Measurements from ENCODE around the gene TMEM179B. TPM values are rescaled to one million over a fixed set of nuclear protein-coding genes. Genes with fewer than 3 reads are reported as not detected.
"Not testable (repeated sequence)": the region's sequence is repeated elsewhere in the genome, so short reads cannot be mapped to it uniquely, and the experiment has no call there.

The TMEM179B gene, protein sequence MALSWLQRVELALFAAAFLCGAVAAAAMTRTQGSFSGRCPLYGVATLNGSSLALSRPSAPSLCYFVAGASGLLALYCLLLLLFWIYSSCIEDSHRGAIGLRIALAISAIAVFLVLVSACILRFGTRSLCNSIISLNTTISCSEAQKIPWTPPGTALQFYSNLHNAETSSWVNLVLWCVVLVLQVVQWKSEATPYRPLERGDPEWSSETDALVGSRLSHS
- total RNA-seq (2013), result 63.8 TPM
- polyA plus RNA-seq (100 to 1,000 TPM in 2 of 3 donors, 10 to 100 TPM in 1; 95.8 to 236 (median 220) TPM), polyA minus RNA-seq (34.9 and 70.8 TPM in 2 replicates), total RNA-seq (3.7 to 20.8 (median 16.5) reads per million in 11 experiments)

DNA sequence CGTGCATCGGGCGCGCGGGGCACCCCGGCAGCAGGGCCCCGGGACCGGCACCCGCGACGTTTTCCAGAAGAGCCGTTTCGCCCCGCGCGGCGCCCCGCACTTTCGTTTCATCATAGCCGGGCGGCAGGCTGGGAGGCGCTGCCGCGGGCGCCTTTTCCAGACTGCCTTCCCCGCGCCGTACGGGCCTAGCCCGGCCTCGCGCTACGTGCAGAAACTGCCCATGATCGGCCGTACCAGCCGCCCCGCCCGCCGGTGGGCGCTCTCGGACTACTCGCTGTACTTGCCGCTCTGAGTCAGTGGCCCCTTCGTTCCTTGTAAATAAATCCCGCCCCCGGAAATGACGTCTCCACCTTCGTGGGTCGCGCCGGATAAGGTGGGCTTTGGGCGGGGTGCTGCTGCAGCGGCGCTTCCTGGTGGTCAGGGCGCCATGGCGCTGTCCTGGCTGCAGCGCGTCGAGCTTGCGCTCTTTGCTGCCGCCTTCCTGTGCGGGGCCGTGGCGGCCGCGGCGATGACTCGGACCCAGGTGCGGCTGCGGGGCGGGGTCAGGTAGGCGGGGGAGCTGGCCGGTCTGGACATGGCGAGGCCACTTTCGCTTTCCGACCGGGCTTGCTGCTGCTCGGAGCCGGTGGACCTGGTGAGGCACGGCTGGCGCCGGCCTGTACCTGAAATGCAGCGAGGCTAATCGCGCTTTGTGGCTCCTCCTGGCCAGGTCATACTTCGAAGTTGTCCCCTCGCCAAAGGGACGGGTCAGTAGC, at the start of gene TMEM179B:
TSS of gene TMEM179B (plus strand) at position 398 of the 755 bp plus-strand sequence. CDS start at position 428, 30 bp downstream.
- peak within 1 kb of the TSS; percentile 95 for H3K4me2 ChIP-seq (replicated peaks; ENCODE audit: extremely low read depth, low read length, poor library complexity, severe bottlenecking)
- H3K9ac ChIP-seq (ENCODE audit: insufficient read depth, low read length, poor library complexity, severe bottlenecking), result peak within 1 kb of the TSS; percentile 98
- under 1% methylated on average over 88 of the region's 88 CpGs for WGBS (ENCODE audit: insufficient coverage)
- peak within 1 kb of the TSS; percentile 91 to 93 for H3K4me3 Mint-ChIP-seq
- H3K79me2 ChIP-seq (ENCODE audit: insufficient read depth, low read length), result peaks cover 66% of the 10 kb centered on the region
- H3K36me3 ChIP-seq (replicated peaks in 1 of 2; ENCODE audit: control insufficient read depth in 1 of 2, insufficient read depth in 2 of 2, low read length in 2 of 2), result peaks cover 28 to 32% of the 10 kb centered on the region in 2 donors
- H3K27me3 ChIP-seq (ENCODE audit: control insufficient read depth in 2 of 2, insufficient read depth in 2 of 2, low read length in 2 of 2), result no peaks in the 10 kb centered on the region
- H3K36me3 Mint-ChIP-seq, result peaks cover 25 to 37% of the 10 kb centered on the region in 2 donors
- H3K4me3 ChIP-seq (replicated peaks in 1 of 3; ENCODE audit: low read depth in 2 of 3, low read length in 3 of 3), result peak within 1 kb of the TSS; percentile 77 to 100 (median 84)
- H4K20me1 ChIP-seq (ENCODE audit: insufficient read depth, low read length), result peaks cover 14% of the 10 kb centered on the region
- H3K27ac Mint-ChIP-seq, result peak within 1 kb of the TSS; percentile 92 to 98 (median 96)
- peak within 1 kb of the TSS; percentile 93 for H2AFZ ChIP-seq (ENCODE audit: insufficient read depth, low read depth, low read length, poor library complexity, severe bottlenecking)
- H3K9me3 ChIP-seq (replicated peaks in 1 of 2; ENCODE audit: control insufficient read depth in 1 of 2, insufficient read depth in 1 of 2, low read length in 2 of 2), result no peaks in the 10 kb centered on the region
- peaks cover 46% of the 10 kb centered on the region for H3K4me1 Mint-ChIP-seq
- TF ChIP-seq, protein P1, sequence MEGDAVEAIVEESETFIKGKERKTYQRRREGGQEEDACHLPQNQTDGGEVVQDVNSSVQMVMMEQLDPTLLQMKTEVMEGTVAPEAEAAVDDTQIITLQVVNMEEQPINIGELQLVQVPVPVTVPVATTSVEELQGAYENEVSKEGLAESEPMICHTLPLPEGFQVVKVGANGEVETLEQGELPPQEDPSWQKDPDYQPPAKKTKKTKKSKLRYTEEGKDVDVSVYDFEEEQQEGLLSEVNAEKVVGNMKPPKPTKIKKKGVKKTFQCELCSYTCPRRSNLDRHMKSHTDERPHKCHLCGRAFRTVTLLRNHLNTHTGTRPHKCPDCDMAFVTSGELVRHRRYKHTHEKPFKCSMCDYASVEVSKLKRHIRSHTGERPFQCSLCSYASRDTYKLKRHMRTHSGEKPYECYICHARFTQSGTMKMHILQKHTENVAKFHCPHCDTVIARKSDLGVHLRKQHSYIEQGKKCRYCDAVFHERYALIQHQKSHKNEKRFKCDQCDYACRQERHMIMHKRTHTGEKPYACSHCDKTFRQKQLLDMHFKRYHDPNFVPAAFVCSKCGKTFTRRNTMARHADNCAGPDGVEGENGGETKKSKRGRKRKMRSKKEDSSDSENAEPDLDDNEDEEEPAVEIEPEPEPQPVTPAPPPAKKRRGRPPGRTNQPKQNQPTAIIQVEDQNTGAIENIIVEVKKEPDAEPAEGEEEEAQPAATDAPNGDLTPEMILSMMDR (IDR thresholded peaks at IDR 0.05), result peak; percentile 74
- peak within 1 kb of the TSS; percentile 83 to 98 for H3K27ac ChIP-seq (ENCODE audit: low read depth in 1 of 2, low read length in 2 of 2)
- H3K9me3 Mint-ChIP-seq, result peaks cover 0 to 3% (median 0%) of the 10 kb centered on the region in 7 donors
- intact Hi-C loops (cut with micrococcal nuclease), result loop anchor here (1.0 to 10.0 kb wide), 7 partner anchors 26 to 192 kb away; partner anchors contain the start of genes POLR2G (in 1 of the 2), STX5 (in 1 of the 2), TEX54 (in 1 of the 2) and TUT1 (in 1 of the 2)
- H3K4me1 ChIP-seq (ENCODE audit: control insufficient read depth in 1 of 2, insufficient read depth in 2 of 2, low read length in 2 of 2), result peaks cover 30 to 55% of the 10 kb centered on the region in 2 donors
- no peaks in the 10 kb centered on the region for H3K27me3 Mint-ChIP-seq (ENCODE audit: low read depth in 3 of 3)
- DNase-seq, result peak; percentile 97 to 98 (median 97)

DNA sequence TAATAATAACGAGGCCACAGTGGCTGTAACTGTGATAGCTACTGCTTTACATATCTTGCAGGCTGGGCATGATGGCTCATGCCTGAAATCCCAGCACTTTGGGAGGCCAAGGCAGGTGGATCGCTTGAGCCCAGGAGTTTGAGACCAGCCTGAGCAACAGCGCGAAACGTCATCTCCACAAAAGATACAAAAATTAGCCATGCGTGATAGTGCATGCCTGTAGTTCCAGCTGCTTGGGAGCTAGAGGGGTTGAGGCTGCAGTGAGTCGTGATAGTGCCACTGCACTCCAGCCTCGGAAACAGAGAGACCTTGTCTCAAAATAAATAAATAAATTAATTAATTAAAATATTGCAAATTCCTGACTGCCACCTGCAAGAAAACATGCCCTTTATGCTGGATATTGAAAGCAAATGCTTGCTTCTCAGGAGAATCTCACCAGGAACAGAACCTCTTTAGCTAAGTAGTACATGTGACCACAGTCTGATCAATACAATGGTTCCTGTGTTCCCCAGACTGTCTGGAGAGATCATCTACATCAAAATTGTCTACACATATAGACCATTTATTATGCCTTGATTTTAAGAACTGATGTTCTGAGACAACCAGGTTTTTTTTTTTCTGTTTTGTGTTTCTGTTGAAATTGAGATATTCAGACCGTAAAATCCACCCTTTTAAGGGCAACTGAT, 39.6 kb upstream of the TMEM179B start:
- TF ChIP-seq, protein P1 (IDR thresholded peaks at IDR 0.05), result no peak
- Histone ChIP-seq H3K36me3 (replicated peaks in 1 of 2; ENCODE audit: control insufficient read depth in 1 of 2, insufficient read depth in 2 of 2, low read length in 2 of 2) (peaks cover 9 to 23% of the 10 kb centered on the region in 2 donors), H4K20me1 (ENCODE audit: insufficient read depth, low read length) (no peaks in the 10 kb centered on the region), H3K27ac (ENCODE audit: low read depth in 1 of 2, low read length in 2 of 2) (no peak overlapping the region), H3K27me3 (ENCODE audit: control insufficient read depth in 2 of 2, insufficient read depth in 2 of 2, low read length in 2 of 2) (no peaks in the 10 kb centered on the region), H3K4me2 (replicated peaks; ENCODE audit: extremely low read depth, low read length, poor library complexity, severe bottlenecking) (no peak overlapping the region), H3K9me3 (replicated peaks in 1 of 2; ENCODE audit: control insufficient read depth in 1 of 2, insufficient read depth in 1 of 2, low read length in 2 of 2) (no peaks in the 10 kb centered on the region), H3K79me2 (ENCODE audit: insufficient read depth, low read length) (peaks cover 26% of the 10 kb centered on the region), H3K9ac (ENCODE audit: insufficient read depth, low read length, poor library complexity, severe bottlenecking) (no peak overlapping the region), H3K4me3 (replicated peaks in 1 of 3; ENCODE audit: low read depth in 2 of 3, low read length in 3 of 3) (no peak overlapping the region), H3K4me1 (ENCODE audit: control insufficient read depth in 1 of 2, insufficient read depth in 2 of 2, low read length in 2 of 2) (peaks cover 0 to under 1% of the 10 kb centered on the region in 2 donors), H2AFZ (ENCODE audit: insufficient read depth, low read depth, low read length, poor library complexity, severe bottlenecking) (no peak overlapping the region)
- no peak overlapping the region for H3K27ac Mint-ChIP-seq
- peaks cover 10 to 38% of the 10 kb centered on the region in 2 donors for H3K36me3 Mint-ChIP-seq
- 89% methylated on average over 1 of the region's 9 CpGs for WGBS (ENCODE audit: insufficient coverage)
- H3K27me3 Mint-ChIP-seq (ENCODE audit: low read depth in 3 of 3), result no peaks in the 10 kb centered on the region
- peaks cover 13% of the 10 kb centered on the region for H3K4me1 Mint-ChIP-seq
- intact Hi-C loops (cut with micrococcal nuclease), result no loop called here
- no peak overlapping the region for H3K4me3 Mint-ChIP-seq
- DNase-seq, result no peak
- no peaks in the 10 kb centered on the region for H3K9me3 Mint-ChIP-seq

DNA sequence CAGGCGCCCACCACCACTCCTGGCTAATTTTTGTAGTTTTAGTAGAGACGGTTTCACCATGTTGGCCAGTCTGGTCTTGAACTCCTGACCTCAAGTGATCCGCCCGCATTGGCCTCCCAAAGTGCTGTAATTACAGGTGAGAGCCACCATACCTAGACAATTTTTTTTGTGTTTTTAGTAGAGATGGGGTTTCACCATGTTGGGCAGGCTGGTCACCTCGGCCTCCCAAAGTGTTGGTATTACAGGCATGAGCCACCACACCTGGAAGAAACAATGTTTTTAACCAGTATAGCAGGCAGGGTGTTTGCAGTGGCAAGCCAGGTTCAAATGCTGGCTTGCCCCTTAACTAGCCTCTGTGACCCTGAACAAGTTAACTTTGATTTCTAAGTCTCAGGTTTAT, 37.3 kb upstream of the TMEM179B start:
- H3K27ac Mint-ChIP-seq, result peak overlapping the region in 2 of 7 donors; percentile 26 to 30
- H4K20me1 ChIP-seq (ENCODE audit: insufficient read depth, low read length); H2AFZ ChIP-seq (ENCODE audit: insufficient read depth, low read depth, low read length, poor library complexity, severe bottlenecking); H3K9ac ChIP-seq (ENCODE audit: insufficient read depth, low read length, poor library complexity, severe bottlenecking); DNase-seq; H3K4me3 ChIP-seq (replicated peaks in 1 of 3; ENCODE audit: low read depth in 2 of 3, low read length in 3 of 3); H3K9me3 Mint-ChIP-seq; H3K4me2 ChIP-seq (replicated peaks; ENCODE audit: extremely low read depth, low read length, poor library complexity, severe bottlenecking); H3K27me3 Mint-ChIP-seq (ENCODE audit: low read depth in 3 of 3); H3K27me3 ChIP-seq (ENCODE audit: control insufficient read depth in 2 of 2, insufficient read depth in 2 of 2, low read length in 2 of 2); intact Hi-C loops (cut with micrococcal nuclease); H3K9me3 ChIP-seq (replicated peaks in 1 of 2; ENCODE audit: control insufficient read depth in 1 of 2, insufficient read depth in 1 of 2, low read length in 2 of 2); H3K4me3 Mint-ChIP-seq; H3K27ac ChIP-seq (ENCODE audit: low read depth in 1 of 2, low read length in 2 of 2): not testable (repeated sequence)
- peaks cover 12 to 19% of the 10 kb centered on the region in 2 donors for H3K4me1 ChIP-seq (ENCODE audit: control insufficient read depth in 1 of 2, insufficient read depth in 2 of 2, low read length in 2 of 2)
- H3K79me2 ChIP-seq (ENCODE audit: insufficient read depth, low read length), result peaks cover 36% of the 10 kb centered on the region
- H3K36me3 ChIP-seq (replicated peaks in 1 of 2; ENCODE audit: control insufficient read depth in 1 of 2, insufficient read depth in 2 of 2, low read length in 2 of 2), result peaks cover 9 to 28% of the 10 kb centered on the region in 2 donors
- no CpG with 5 or more reads among the region's 5 CpGs for WGBS (ENCODE audit: insufficient coverage)
- H3K36me3 Mint-ChIP-seq, result peaks cover 14 to 41% of the 10 kb centered on the region in 2 donors
- H3K4me1 Mint-ChIP-seq, result peaks cover 23% of the 10 kb centered on the region

Measured in CD14-positive monocyte (primary cell).